RCC 7860 (cell line): Measurements from ENCODE around the gene TREML2.
"Not testable (repeated sequence)": the region's sequence is repeated elsewhere in the genome, so short reads cannot be mapped to it uniquely, and the experiment has no call there.

ENCODE experiments used
- DNase-seq: peaks from one replicate; pipeline ENCODE4 v3.0.0-alpha.2; 2015; ENCODE audit warnings: low spot score
- FAIRE-seq: peaks from 2 replicates; lab custom pipeline; 2012; peaks lifted over from hg19 to GRCh38; lab: Jason Lieb, UNC

Gene TREML2

GRCh38 chr6:41209547-41210320, 8.8 kb upstream of the TREML2 start:
- FAIRE-seq (no peak), DNase-seq (no peak)

- FAIRE-seq = no peak
- no peak for DNase-seq
These were observed 7.6 kb upstream of the TREML2 start for GRCh38 chr6:41208439-41209106.

GRCh38 chr6:41204156-41204555, 3.2 kb upstream of the TREML2 start:
- FAIRE-seq (no peak), DNase-seq (no peak)

- FAIRE-seq = no peak
- DNase-seq = no peak
These were observed 820 bp upstream of the TREML2 start for GRCh38 chr6:41201764-41202173.

- FAIRE-seq (no peak), DNase-seq (no peak)
These were observed 551 bp downstream of the TREML2 start for GRCh38 chr6:41200296-41200900.

GRCh38 chr6:41199552-41200246, 1.2 kb downstream of the TREML2 start:
- FAIRE-seq = no peak

GRCh38 chr6:41197234-41197633, 3.7 kb downstream of the TREML2 start:
- no peak for DNase-seq
- FAIRE-seq = no peak

More at GRCh38 chr6:41199552-41200246, 1.2 kb downstream of the TREML2 start:
- no peak for DNase-seq

GRCh38 chr6:41194386-41194785, 6.6 kb downstream of the TREML2 start:
- no peak for FAIRE-seq
- no peak for DNase-seq

GRCh38 chr6:41193884-41194283, 7.1 kb downstream of the TREML2 start:
- DNase-seq = no peak
- no peak for FAIRE-seq

- DNase-seq = no peak
- FAIRE-seq = no peak
These were observed 7.7 kb downstream of the TREML2 start for GRCh38 chr6:41193171-41193734.

- DNase-seq = no peak
These were observed 9.4 kb downstream of the TREML2 start for GRCh38 chr6:41191569-41191968.

GRCh38 chr6:41190791-41191190, 10.2 kb downstream of the TREML2 start:
- no peak for FAIRE-seq
- no peak for DNase-seq

More at GRCh38 chr6:41191569-41191968, 9.4 kb downstream of the TREML2 start:
- FAIRE-seq = no peak

- DNase-seq (no peak), FAIRE-seq (no peak)
These were observed 11.0 kb downstream of the TREML2 start for GRCh38 chr6:41189967-41190366.

- DNase-seq, FAIRE-seq: not testable (repeated sequence)
These were observed 11.9 kb downstream of the TREML2 start for GRCh38 chr6:41189046-41189445.

GRCh38 chr6:41187924-41188886, 12.7 kb downstream of the TREML2 start:
- no peak for FAIRE-seq

GRCh38 chr6:41186031-41186562, 14.9 kb downstream of the TREML2 start:
- DNase-seq = no peak
- no peak for FAIRE-seq

More at GRCh38 chr6:41187924-41188886, 12.7 kb downstream of the TREML2 start:
- no peak for DNase-seq

- FAIRE-seq (no peak), DNase-seq (no peak)
These were observed 16.2 kb downstream of the TREML2 start for GRCh38 chr6:41184761-41185160.

- no peak for FAIRE-seq
- peak; percentile 17 for DNase-seq
These were observed 18.6 kb downstream of the TREML2 start for GRCh38 chr6:41182069-41183034.
